Measurements from ENCODE around the gene AK5.

- no peak for TF ChIP-seq CTCF (conservative IDR thresholded peaks at IDR 0.05; ENCODE audit: low read depth, low read length)
- no peak for TF ChIP-seq EZH2 (IDR thresholded peaks at IDR 0.05; ENCODE audit: low read length, unreplicated experiment)
Observed at GRCh38 chr1:77524038-77524437, 242.2 kb downstream of the AK5 start.
